A673 (cell line): ENCODE data around the gene ATF4. TPM values are rescaled to one million over a fixed set of nuclear protein-coding genes. Genes with fewer than 3 reads are reported as not detected.

Experiments used
- BruUV-seq: library from RNA; stranded (reverse); fragments of 400-500 nt; replicated peaks from 2 replicates; lab custom pipeline; 2021; lab: Mats Ljungman, UMichigan
- CTCF ChIA-PET: fragments of 300-600 bp; sonication (Branson Sonifier 250); formaldehyde crosslinking; loops from one replicate; lab custom pipeline; 2022; ENCODE audit warnings: antibody characterized with exemption; lab: Charles Lee
- POLR2A ChIA-PET: fragments of 300-600 bp; sonication (Branson Sonifier 250); formaldehyde crosslinking; loops from one replicate; lab custom pipeline; 2022; ENCODE audit warnings: antibody characterized with exemption; ENCODE audit not compliant: low non-redundant PET; lab: Charles Lee
- DNase-seq: peaks from one replicate; pipeline ENCODE4 v3.0.0-alpha.2; 2015; ENCODE audit warnings: low spot score
- H3K27ac ChIP-seq: fragments of 200-600 bp; sonication (generic); 2 replicates; pipeline ENCODE4 v1.5.1; 2016; ENCODE audit warnings: mixed run types, low read depth, mild to moderate bottlenecking, mixed read lengths, antibody characterized with exemption, low read length; ENCODE audit not compliant: poor library complexity, severe bottlenecking
- H3K27me3 ChIP-seq: fragments of 200-600 bp; sonication (generic); replicated peaks from 2 replicates; pipeline ENCODE4 v1.6.1; 2017; ENCODE audit warnings: mixed run types, low read depth, mild to moderate bottlenecking, mixed read lengths, antibody characterized with exemption, low read length; ENCODE audit not compliant: insufficient read depth, poor library complexity
- H3K36me3 ChIP-seq: fragments of 200-600 bp; sonication (generic); 2 replicates; pipeline ENCODE4 v1.6.1; 2016; ENCODE audit warnings: mixed run types, mild to moderate bottlenecking, mixed read lengths, antibody characterized with exemption, low read length; ENCODE audit not compliant: insufficient read depth, poor library complexity, severe bottlenecking
- H3K4me1 ChIP-seq: fragments of 200-600 bp; sonication (generic); 2 replicates; pipeline ENCODE4 v1.6.1; 2017; ENCODE audit warnings: mixed run types, mild to moderate bottlenecking, mixed read lengths, antibody characterized with exemption, low read length; ENCODE audit not compliant: insufficient read depth, poor library complexity, severe bottlenecking
- H3K4me3 ChIP-seq: fragments of 200-600 bp; sonication (generic); 2 replicates; pipeline ENCODE4 v1.5.1; 2016; ENCODE audit warnings: low read depth, mixed run types, mild to moderate bottlenecking, mixed read lengths, low read length; ENCODE audit not compliant: poor library complexity, severe bottlenecking
- H3K9me3 ChIP-seq: fragments of 200-600 bp; sonication (generic); 2 replicates; pipeline ENCODE4 v1.6.1; 2016; ENCODE audit warnings: mixed run types, low read depth, mild to moderate bottlenecking, mixed read lengths, antibody characterized with exemption, low read length; ENCODE audit not compliant: poor library complexity, severe bottlenecking
- CTCF ChIP-seq: fragments of 300-800, 200-600 bp; sonication (generic); conservative IDR thresholded peaks from 2 replicates; pipeline ENCODE4 v1.5.1; 2017; ENCODE audit warnings: low read depth, mild to moderate bottlenecking, antibody characterized with exemption, low read length, moderate library complexity, mixed read lengths
- EZH2 ChIP-seq: fragments of 200-600 bp; sonication (generic); IDR thresholded peaks from 2 replicates; pipeline ENCODE4 v1.6.1; 2017; ENCODE audit warnings: borderline replicate concordance, low read depth, mild to moderate bottlenecking, mixed read lengths, antibody characterized with exemption, low read length; ENCODE audit not compliant: poor library complexity, severe bottlenecking
- intact Hi-C: fragments of 100-400 bp; cut with micrococcal nuclease; formaldehyde crosslinking; loops from one replicate; pipeline ENCODE4 v1.10.0; 2022; ENCODE audit not compliant: unreplicated experiment
- total RNA-seq: library from RNA; stranded (reverse); gene quantifications from 2 replicates; pipeline ENCODE4 v1.2.3, GENCODE V29; 2021

Gene ATF4
- total RNA-seq, 1 experiment from 2014 or later = 476 TPM

GRCh38 chr22:39488563-39489083 lies 31.7 kb upstream of the ATF4 start:
- BruUV-seq = no TSS peak
- Histone ChIP-seq H3K4me1 (no peaks in the 10 kb centered on the region), H3K36me3 (no peaks in the 10 kb centered on the region), H3K9me3 (no peaks in the 10 kb centered on the region), H3K27ac (no peak overlapping the region), H3K4me3 (no peak overlapping the region), H3K27me3 (no peaks in the 10 kb centered on the region)
- intact Hi-C loops = no loop called here
- CTCF ChIA-PET = no interaction called here
- DNase-seq = no peak
- POLR2A ChIA-PET = no interaction called here
- TF ChIP-seq CTCF (no peak), EZH2 (no peak)

- Histone ChIP-seq H3K9me3 (no peaks in the 10 kb centered on the region), H3K36me3 (no peaks in the 10 kb centered on the region), H3K4me3 (no peak overlapping the region), H3K4me1 (no peaks in the 10 kb centered on the region), H3K27me3 (no peaks in the 10 kb centered on the region), H3K27ac (no peak overlapping the region)
- ChIA-PET POLR2A (interaction anchor here (0.6 kb wide), 1 partner anchor 861 kb away, joined by 3 read pairs; no protein-coding TSS in a partner anchor), CTCF (no interaction called here)
- intact Hi-C loops = no loop called here
- BruUV-seq = no TSS peak
- TF ChIP-seq EZH2 = no peak
- TF ChIP-seq CTCF = no peak
- no peak for DNase-seq
Observed at GRCh38 chr22:39489094-39490068, 31.0 kb upstream of the ATF4 start.

- ChIA-PET CTCF (interaction anchor here (1.6 kb wide), 1 partner anchor 39 kb away, joined by 7 read pairs; no protein-coding TSS in a partner anchor), POLR2A (no interaction called here)
- no TSS peak for BruUV-seq
- Histone ChIP-seq H3K9me3 (no peaks in the 10 kb centered on the region), H3K36me3 (no peaks in the 10 kb centered on the region), H3K4me3 (no peak overlapping the region), H3K4me1 (no peaks in the 10 kb centered on the region), H3K27ac (no peak overlapping the region), H3K27me3 (no peaks in the 10 kb centered on the region)
- peak; percentile 91 for DNase-seq
- no peak for TF ChIP-seq CTCF
- no peak for TF ChIP-seq EZH2
- intact Hi-C loops = no loop called here
Observed at GRCh38 chr22:39490135-39490798, 30.1 kb upstream of the ATF4 start.
